Anterior cingulate cortex (tissue), 58 donors: ENCODE measurements around the gene COX7A2.

ENCODE experiments used
- DNase-seq, 58 donors: peaks; one replicate each; lab custom pipeline; 2025; lab: John Stamatoyannopoulos, UW

Gene COX7A2

DNA sequence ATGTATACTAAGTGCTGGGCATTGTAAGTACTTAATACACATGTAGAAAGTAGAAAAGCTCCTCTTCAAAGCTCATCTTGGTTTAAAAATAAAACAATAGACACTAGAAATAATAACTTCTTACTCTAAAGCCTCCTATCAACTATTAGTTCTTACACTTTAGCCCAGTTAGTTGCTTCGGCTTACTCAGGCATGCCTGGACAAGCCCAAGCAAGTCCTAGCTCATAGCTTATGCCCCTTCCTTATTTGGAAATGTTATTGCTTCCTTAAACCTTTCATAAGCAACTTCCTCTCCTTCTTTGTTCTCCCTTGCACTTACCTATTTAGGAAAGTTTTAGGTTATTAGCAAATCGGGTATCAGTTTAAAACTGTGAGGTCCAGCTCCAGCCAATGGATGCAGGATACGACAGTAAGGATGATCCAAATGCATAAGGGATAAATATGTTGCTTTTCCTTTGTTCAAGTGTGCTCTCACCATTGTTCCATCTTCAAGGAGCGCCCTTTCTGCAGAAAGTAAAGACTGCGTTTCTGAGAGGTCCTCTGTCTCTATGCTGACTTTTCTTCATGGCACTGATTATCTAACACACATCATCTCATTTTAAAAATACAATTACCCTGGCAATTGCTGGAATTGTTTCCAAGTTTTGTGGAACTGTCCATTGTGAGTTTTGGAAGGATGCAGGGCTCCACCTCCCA is 28.7 kb upstream of the COX7A2 start:
- no peak for DNase-seq

DNA sequence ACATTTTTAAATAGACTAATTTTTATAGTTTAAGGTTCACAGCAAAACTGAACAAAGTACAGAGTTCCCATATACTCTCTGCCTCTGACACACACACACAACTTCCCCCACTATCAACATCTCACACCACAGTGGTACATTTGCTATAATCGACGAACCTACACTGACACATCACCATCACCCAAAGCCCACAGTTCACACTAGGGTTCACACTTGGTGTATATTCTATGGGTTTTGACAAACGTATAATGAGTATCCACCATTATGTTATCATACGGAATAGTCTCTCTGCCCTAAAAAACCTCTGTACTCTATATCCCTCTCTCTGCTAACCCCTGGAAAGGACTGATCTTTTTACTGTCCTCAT is 25.4 kb upstream of the COX7A2 start:
- DNase-seq = no peak

DNA sequence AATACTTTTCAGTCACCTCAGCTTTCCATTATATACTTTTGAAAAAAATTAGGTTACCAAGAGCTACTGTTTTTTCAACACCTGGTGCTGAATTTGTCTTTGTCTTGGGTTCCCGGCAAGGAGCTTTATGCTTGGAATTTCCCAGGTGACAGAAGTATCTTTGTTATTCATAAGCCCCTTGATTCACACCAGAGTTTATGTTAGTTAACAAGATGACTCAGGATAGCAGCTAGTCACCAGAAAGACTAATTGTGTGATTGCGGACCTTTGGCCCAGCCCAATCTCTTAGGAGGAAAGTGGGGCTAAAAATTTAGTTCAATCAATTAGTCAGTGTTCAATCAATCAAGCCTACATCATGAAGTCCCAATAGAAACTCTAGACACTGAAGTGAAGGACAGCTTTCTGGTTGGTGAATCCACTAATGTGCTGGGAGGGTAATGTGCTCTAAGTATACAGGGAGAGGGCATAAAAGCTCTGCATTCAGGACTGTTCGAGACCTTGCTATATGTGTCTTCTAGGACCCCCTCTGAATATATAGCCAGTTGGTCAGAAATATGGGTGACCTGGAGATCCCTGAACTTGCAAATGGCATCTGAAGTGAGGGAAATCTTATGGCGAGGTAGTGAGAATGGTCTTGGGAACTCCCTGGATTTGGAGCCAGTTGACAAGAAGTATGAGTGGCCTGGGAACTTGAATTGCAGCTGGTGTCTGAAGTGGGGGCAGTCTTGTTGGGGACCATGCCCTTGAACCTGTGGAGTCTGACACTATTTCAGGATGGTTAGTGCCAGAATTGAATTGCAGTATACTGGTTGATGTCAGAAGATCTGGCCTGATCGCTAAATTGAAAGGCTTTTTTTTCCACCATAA is 24.8 kb upstream of the COX7A2 start:
- no peak for DNase-seq

DNA sequence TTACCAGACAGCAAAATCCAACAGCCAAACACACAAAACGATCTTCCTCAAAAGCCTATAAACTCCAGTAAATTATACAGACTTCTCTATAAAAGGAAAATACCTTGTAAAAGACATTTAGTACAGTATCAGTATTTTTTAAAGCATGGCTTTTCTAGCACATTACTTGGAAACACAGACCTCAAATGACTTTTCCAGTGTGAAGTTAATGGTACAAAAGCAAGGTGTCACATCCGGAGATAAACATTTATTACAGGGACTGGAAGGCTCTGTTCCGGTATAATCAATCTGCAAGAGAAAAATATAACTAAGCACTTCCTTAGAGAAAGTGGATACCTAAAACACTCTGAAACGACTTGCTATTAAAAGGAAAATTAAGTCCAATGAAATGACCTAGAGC is 23.9 kb upstream of the COX7A2 start:
- DNase-seq = no peak

DNA sequence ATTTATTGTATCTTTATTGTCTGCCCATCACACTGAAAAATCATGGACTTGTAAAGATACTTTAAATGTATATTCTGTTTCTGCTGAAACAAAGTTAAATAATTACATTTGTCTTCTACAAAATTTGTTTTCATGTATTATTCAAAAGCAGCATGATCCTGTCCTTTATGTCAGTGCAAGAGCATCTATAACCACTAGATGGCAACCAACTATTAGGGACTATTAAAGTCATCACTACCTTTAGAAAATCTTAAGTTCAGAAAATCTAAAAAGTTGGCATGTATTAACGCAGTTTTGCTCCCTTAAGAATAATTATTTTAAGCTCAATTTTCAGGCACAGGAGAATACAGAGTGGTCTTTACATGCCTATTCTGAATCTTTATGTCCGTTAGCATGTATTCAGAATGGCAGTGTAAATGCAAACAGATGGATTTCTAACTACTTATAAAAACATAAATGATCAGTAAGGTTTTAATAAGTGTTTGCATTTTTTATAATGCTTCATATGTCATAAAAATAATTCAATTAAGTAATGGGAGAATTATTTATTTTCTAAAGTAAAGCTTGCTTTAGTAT is 23.2 kb upstream of the COX7A2 start:
- peak in 1 of 58 donors; percentile 6 for DNase-seq

DNA sequence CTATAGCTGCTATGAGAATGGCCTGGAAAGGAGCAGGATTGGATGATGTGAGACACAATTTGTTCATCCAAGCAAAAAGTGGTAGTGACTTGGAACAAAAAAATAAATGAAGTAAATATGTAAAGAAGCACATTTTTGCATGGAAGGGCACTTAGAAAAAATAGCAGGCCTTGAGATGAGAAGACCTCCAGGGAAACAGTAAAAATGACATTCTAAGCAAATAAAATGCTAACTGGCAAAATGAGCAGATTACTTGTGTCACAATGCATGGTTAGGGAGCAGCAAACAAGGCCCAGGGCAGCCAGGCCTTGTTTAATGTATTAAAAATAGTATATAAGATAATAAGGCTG is 19.8 kb upstream of the COX7A2 start:
- no peak for DNase-seq

DNA sequence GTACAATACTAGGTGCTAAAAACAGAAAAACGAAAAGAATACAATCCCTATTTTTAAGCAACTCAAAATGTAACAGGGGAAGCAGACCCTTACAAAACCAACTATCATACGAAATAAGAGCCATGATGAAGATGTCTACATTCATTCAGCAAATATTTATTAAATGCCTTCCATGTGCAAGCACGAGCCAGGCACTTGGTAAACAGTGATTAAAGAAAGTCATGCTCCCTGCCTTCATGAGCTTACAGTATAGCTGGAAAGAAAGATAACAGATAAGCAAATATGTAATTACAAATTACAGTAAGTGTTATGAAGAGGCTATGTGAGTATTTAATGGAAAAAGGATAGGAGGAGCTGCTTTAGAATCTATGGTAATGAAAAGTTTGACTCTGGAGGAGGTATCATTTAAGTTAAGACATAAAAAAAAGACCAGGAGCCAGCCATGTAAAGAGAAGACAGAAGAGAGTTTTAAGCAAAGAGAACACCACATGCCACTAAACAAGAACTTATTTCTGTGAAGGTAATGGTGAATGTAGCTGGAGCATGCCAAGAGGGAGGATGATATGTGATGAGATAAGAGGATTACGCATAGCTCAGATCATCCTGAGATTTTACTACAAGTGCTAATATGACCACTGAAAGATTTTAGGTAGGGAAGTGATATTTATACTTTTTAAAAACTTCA is 19.3 kb upstream of the COX7A2 start:
- no peak for DNase-seq

DNA sequence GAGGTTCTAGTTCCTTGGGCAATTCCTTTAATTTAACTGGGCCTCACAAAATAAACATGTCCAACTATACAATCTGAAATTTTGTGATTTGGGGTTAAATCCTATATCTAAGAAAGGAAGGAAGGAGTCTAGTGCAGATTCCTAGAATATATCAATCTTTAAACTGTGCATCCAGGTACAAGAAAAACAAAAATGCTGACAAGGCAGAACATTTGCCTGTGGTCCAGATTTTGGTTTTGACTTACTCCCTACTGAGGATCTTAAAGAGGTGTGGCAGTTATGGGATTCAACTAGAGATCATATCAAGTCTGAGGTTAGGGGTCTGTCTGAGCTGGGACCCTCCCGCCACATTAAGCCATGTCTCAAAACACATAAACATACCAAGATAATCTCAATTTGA is 17.7 kb upstream of the COX7A2 start:
- no peak for DNase-seq

DNA sequence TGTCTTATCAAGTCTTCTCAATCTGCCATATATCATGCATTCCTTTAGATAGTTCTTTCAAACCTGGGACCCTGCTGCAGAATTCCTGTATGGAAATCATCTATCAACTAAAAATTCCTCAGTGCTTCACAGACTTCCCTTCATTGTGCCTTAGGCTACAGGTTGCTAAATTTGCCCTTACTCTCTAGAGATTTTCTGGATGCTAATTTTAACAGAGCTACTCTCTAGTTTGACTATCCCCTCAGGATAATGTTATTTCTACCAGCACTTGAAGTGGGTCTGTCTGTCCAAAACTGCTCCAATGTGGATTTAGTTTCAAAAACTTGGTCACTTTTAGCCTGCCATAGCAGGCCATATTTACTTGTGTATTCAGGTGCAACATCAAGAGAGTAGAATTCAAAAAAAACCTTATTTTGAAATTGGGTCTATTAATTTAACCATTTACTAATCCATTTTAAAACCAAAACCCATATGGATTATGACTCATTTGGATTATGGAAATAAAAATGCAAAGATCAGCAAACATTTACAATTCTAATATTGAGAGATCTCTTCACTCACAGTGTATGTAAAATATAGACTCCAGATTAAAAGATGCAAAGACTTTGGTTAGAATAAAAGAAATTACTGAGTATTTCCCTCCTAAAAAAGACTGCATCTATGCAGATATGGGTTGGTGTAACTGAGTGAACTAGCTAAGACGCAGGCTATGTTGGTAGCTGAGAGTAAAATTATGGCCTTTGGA is 13.9 kb upstream of the COX7A2 start:
- no peak for DNase-seq

DNA sequence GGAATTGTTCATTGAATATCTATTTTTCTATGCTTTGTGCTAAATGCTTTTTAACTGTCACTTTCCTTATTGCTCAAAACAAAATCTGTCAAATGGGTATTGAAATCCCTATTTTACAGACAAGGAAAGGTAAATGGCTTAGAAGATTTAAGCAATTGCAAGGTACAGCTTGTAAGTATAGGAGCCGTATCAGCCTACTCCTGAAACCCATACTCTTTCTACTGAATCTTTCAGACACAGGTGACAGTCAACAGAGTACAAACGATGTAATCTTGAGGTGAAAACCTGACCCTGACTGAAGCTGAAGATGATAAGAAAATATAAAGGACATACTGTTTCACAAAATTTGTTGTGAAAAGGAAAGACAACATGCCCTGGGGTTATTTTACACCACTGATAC is 7.0 kb upstream of the COX7A2 start:
- DNase-seq = no peak

DNA sequence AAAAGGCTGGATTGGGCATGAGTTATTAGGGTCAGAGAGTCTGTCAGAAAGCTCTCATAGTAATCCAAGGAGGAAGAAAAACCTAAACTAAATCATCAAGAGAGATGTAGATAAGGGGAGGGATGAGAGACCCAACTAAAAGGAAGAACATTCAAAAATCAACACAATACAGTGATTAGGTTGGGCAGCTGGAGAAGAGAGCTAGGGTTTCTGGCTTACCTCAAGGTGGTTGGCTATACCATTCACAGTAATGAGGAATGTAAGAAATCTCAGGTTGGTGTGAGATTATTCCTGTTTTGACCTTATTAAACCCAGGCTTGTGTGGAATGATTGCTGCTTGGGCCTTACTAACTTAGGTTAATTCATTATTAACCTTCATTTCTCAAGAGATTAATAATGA is 6.2 kb upstream of the COX7A2 start:
- no peak for DNase-seq

DNA sequence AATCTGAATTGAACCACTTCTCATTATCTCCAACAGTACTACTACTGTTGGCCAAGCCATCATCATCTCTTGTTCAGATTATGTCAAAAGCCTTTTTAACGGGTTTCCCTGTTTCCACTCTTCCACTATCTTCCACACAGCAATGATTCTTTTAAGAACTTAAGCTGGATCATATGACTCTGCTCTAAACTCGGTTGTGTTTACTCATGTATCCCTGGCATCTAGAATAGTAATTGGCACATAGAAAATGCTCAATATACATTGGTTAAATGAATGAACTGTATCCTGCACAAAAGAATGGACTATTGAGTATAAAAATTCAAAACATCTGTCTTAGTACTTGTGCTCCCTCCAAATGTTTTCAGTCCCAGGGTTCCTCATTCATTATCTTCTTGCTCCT is 2.8 kb upstream of the COX7A2 start:
- DNase-seq = no peak

DNA sequence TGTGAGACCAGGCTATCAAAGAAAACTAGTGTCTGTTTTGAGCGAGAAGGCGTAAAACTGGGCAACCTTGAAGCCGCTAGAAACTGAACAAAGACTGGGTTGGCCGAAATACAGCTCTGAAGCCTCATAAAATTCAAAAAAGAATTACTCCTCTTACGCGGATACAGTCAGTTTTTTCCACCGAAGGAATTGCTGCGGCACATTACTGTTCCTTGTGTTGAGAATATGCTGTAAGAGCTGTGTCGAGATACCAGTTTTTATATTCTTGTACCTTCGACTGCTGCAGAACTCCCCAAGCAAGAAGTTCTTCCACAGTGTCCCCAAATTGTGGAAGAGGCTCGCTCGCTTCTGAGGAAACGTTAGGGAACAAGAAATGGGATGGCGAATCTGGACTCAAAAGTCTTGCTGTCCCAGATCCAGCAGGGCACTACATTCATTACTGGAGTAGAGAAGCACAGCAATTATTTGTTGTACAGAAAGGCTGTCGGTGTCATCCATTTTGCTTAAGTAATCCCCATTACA is 523 bp upstream of the COX7A2 start:
- peak in 9 of 58 donors; percentile 12 to 66 (median 49) for DNase-seq

DNA sequence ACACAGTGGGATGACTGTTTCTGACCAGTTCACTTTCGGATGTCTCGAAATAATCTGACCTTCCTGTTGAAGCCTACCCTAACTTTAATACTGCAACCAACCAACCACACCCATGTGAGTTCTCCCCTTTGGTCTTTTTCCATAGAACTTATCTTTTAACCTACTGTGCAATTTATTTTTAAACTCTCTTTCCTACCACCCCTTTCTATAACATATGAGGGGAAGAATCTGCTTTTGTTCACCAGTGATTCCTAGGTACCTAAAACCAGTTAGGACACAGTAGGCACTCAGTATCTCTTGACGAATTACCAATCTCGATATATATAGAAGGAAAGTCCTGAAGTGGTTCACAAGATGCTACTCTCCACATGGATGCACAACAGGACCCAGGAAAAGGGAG is 7.0 kb downstream of the COX7A2 start:
- DNase-seq = no peak

DNA sequence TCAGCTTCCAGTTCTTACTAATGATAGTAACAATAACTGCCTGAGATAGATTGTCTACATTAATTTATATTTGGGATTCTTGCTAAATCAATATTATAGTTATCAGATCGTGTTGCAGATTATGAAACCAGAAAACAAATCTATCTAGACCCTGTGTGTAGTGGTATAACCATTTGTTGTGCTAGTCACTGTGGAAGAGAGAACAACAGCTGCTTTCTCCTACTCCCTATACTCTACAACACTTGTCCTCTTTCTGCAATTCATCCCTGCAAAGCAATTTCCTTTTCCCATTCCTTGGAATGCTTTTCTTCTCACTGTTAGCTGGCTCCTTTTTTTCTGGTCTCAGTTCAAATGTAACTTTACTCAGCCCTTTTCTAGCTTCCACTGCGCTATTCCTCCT is 8.3 kb downstream of the COX7A2 start:
- DNase-seq = no peak

DNA sequence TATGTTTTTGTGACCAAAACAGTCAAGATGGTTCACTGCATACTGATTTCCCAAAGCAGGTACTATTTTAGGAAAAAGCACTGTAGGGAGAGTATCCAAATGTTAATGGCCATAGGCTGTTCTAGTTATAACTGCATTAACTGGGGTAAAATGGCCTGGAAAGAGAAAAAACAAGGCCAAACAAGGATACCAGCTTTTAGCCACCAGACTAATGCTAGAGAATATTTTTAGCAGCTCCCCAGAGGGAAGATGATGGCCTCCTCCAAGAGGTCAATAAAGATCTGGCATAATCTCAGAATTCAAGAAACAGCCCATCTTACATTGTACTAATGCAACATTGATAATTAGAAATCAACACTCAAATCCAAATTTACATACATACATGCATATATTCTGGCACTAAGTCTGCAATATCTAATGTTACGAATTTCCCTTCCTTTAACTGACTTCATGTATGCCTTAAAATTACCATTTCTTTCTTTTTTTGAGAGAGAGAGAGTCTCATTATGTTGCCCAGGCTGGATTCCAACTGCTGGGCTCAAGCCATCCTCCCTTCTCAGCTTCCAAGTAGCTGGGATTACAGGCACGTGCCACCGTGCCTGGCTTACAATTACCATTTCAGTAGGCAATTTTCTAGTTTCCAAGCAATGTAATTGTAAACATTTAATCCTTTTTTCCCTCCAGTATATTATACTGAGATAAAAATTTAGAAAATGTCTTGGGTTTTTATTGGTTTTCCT is 9.3 kb downstream of the COX7A2 start:
- peak in 38 of 58 donors; percentile 0 to 72 (median 26) for DNase-seq

DNA sequence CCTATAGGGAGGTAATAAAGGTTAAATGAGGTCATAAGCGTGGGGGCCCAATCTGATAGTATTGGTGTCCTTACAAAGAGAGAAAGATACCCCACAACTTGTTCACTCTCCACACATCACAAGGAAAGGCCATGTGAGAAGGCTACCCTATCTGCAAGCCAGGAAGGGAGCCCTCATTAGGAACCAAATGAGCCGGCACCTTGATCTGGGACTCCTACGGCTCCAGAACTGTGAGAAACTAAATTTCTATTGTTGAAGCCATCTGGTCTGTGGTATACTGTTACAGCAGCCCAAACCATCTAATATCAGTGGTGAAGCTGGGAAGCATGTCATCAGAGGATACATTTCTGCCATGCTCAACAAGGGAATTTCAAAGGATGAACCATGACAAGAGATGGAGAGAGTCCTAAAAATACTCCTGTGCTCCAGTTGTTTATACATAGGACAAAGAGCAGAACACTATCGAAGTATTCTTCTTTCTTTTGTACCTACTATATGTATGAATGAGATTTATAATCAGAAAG is 10.4 kb downstream of the COX7A2 start:
- DNase-seq = no peak

DNA sequence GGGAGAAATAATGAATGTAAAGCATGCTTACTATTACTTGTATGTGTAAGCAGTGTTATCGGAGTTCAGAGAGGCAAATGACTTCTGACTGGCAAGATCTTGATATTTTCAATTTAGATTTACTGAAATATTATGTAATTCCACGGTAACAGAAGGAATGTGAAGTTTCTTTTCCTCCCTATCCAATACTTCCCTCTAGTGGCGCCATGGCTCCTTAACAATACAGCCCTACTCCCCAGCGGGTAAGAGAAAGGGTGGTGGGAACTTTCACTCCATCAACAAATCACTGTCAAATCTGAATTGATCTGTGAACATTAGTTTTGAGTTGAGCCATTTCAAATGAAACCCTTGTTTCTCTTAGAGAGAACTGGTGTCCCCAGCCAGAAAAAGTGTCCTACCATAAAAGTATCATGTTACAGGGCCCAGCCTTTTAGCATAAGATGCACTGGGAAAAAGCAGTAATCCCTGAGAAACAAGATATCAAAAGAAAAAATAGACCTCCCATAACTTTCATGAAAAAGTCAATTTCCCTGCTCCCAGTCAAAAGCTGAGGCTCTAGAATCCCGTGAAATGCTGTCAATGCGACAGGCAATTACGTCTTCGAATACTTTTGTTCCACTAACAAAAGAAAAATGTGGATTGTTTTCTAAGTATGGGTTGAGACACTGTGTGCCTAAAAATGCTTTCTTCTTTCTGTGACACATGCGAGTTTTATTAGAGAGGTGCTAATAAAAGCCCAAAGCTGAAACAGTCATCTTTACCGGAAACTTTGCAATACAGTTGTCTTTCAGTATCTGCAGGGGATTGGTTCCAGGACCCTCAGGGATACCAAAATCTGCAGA is 12.9 kb downstream of the COX7A2 start:
- peak in 7 of 58 donors; percentile 8 to 22 (median 17) for DNase-seq
